ENCODE data around the gene DET1. TPM values are rescaled to one million over a fixed set of nuclear protein-coding genes. Genes with fewer than 3 reads are reported as not detected.

DET1 gene
- total RNA-seq = 1 to 10 TPM; 3.9 to 5.8 (median 5.2) TPM
- 9.9 TPM for total RNA-seq (2013)

GRCh38 chr15:88546248-88547129 is at the start of gene DET1:
Gene DET1, minus strand, starts transcription at chr15:88546681. Its CDS starts 14,976 bp downstream, at chr15:88531705.
- H3K4me1 Mint-ChIP-seq = peaks cover 7 to 8% of the 10 kb centered on the region in 2 donors
- Histone ChIP-seq H3K27me3 (ENCODE audit: control insufficient read depth, insufficient read depth, low read length) (no peaks in the 10 kb centered on the region), H3K4me1 (ENCODE audit: control insufficient read depth, insufficient read depth, low read length) (peaks cover 6% of the 10 kb centered on the region), H3K36me3 (ENCODE audit: control insufficient read depth, insufficient read depth, low read length) (no peaks in the 10 kb centered on the region), H3K27ac (ENCODE audit: low read length) (peak within 1 kb of the TSS; percentile 72), H3K9me3 (ENCODE audit: control insufficient read depth, insufficient read depth, low read length) (no peaks in the 10 kb centered on the region), H3K4me3 (ENCODE audit: low read length) (peak within 1 kb of the TSS; percentile 70)
- peak within 1 kb of the TSS; percentile 77 to 87 for H3K27ac Mint-ChIP-seq
- H3K27me3 Mint-ChIP-seq (ENCODE audit: low read depth in 2 of 2) = no peaks in the 10 kb centered on the region
- peak; percentile 53 for TF ChIP-seq CTCF (IDR thresholded peaks at IDR 0.05)
- DNase-seq = peak; percentile 76 to 97
- ATAC-seq = peak; percentile 90 to 98 (median 94)
- no peaks in the 10 kb centered on the region for H3K9me3 Mint-ChIP-seq
- H3K4me3 Mint-ChIP-seq = peak within 1 kb of the TSS; percentile 84
- no peaks in the 10 kb centered on the region for H3K36me3 Mint-ChIP-seq
- intact Hi-C loops (cut with micrococcal nuclease) = no loop called here
- WGBS (ENCODE audit: insufficient coverage) = under 1% methylated on average over 32 of the region's 33 CpGs

GRCh38 chr15:88591384-88591783 is 44.9 kb upstream of the DET1 start:
- Histone ChIP-seq H3K9me3 (ENCODE audit: control insufficient read depth, insufficient read depth, low read length) (no peaks in the 10 kb centered on the region), H3K27ac (ENCODE audit: low read length) (no peak overlapping the region), H3K36me3 (ENCODE audit: control insufficient read depth, insufficient read depth, low read length) (no peaks in the 10 kb centered on the region), H3K27me3 (ENCODE audit: control insufficient read depth, insufficient read depth, low read length) (no peaks in the 10 kb centered on the region), H3K4me1 (ENCODE audit: control insufficient read depth, insufficient read depth, low read length) (no peaks in the 10 kb centered on the region), H3K4me3 (ENCODE audit: low read length) (no peak overlapping the region)
- ATAC-seq (no peak), DNase-seq (no peak)
- no peaks in the 10 kb centered on the region for H3K4me1 Mint-ChIP-seq
- intact Hi-C loops (cut with micrococcal nuclease) = no loop called here
- H3K9me3 Mint-ChIP-seq = no peaks in the 10 kb centered on the region
- no peak for TF ChIP-seq CTCF (IDR thresholded peaks at IDR 0.05)
- H3K27ac Mint-ChIP-seq = no peak overlapping the region
- no peaks in the 10 kb centered on the region for H3K36me3 Mint-ChIP-seq
- peaks cover 10 to 29% of the 10 kb centered on the region in 2 donors for H3K27me3 Mint-ChIP-seq (ENCODE audit: low read depth in 2 of 2)
- no peak overlapping the region for H3K4me3 Mint-ChIP-seq

GRCh38 chr15:88590759-88591158 is 44.3 kb upstream of the DET1 start:
- H3K4me3 Mint-ChIP-seq = no peak overlapping the region
- intact Hi-C loops (cut with micrococcal nuclease) = no loop called here
- peaks cover 10 to 32% of the 10 kb centered on the region in 2 donors for H3K27me3 Mint-ChIP-seq (ENCODE audit: low read depth in 2 of 2)
- DNase-seq (no peak), ATAC-seq (no peak)
- Histone ChIP-seq H3K36me3 (ENCODE audit: control insufficient read depth, insufficient read depth, low read length) (no peaks in the 10 kb centered on the region), H3K4me1 (ENCODE audit: control insufficient read depth, insufficient read depth, low read length) (no peaks in the 10 kb centered on the region), H3K27me3 (ENCODE audit: control insufficient read depth, insufficient read depth, low read length) (no peaks in the 10 kb centered on the region), H3K9me3 (ENCODE audit: control insufficient read depth, insufficient read depth, low read length) (no peaks in the 10 kb centered on the region), H3K4me3 (ENCODE audit: low read length) (no peak overlapping the region), H3K27ac (ENCODE audit: low read length) (no peak overlapping the region)
- no peaks in the 10 kb centered on the region for H3K4me1 Mint-ChIP-seq
- H3K36me3 Mint-ChIP-seq = no peaks in the 10 kb centered on the region
- 85% methylated on average over 5 of the region's 6 CpGs for WGBS (ENCODE audit: insufficient coverage)
- H3K9me3 Mint-ChIP-seq = no peaks in the 10 kb centered on the region
- no peak overlapping the region for H3K27ac Mint-ChIP-seq
- TF ChIP-seq CTCF (IDR thresholded peaks at IDR 0.05) = no peak

Data from natural killer cell (primary cell).